Neural cell (in vitro differentiated cells): ENCODE results near the gene CYP3A7. TPM values are rescaled to one million over a fixed set of nuclear protein-coding genes. Genes with fewer than 3 reads are reported as not detected.

Source experiments
- H2AFZ ChIP-seq: fragments of 200-600, 300-800 bp; sonication (generic), shearing (Covaris generic); 2 replicates; pipeline ENCODE4 v1.6.0; 2014; ENCODE audit warnings: low read depth, mild to moderate bottlenecking, antibody characterized with exemption, low read length, moderate library complexity
- H3F3A ChIP-seq: fragments of 200-600 bp; shearing (Covaris generic); 2 replicates; pipeline ENCODE4 v1.6.1; 2016; ENCODE audit warnings: mild to moderate bottlenecking, moderate library complexity, mixed read lengths, antibody characterized with exemption, low read length; ENCODE audit not compliant: insufficient read depth, poor library complexity, severe bottlenecking
- H3K27ac ChIP-seq: fragments of 200-600, 300-800 bp; sonication (generic), shearing (Covaris generic); 2 replicates; pipeline ENCODE4 v1.5.1; 2014; ENCODE audit warnings: mild to moderate bottlenecking, low read length, moderate library complexity
- H3K27me3 ChIP-seq: fragments of 300-800, 200-600 bp; sonication (generic), shearing (Covaris generic); 2 replicates; pipeline ENCODE4 v1.6.0; 2014; ENCODE audit warnings: mild to moderate bottlenecking, low read depth, low read length, moderate library complexity; ENCODE audit not compliant: insufficient read depth
- H3K36me3 ChIP-seq: fragments of 300-800, 200-600 bp; sonication (generic), shearing (Covaris generic); 2 replicates; pipeline ENCODE4 v1.5.1; 2014; ENCODE audit warnings: mild to moderate bottlenecking, antibody characterized with exemption, low read length, moderate library complexity; ENCODE audit not compliant: insufficient read depth
- H3K4me2 ChIP-seq: fragments of 300-800, 200-600 bp; sonication (generic), shearing (Covaris generic); 2 replicates; pipeline ENCODE4 v1.6.0; 2014; ENCODE audit warnings: mild to moderate bottlenecking, low read length
- H3K4me3 ChIP-seq: fragments of 300-800, 200-600 bp; sonication (generic), shearing (Covaris generic); 2 replicates; pipeline ENCODE4 v1.5.1; 2014; ENCODE audit warnings: mild to moderate bottlenecking, low read length, moderate library complexity
- H3K79me2 ChIP-seq: fragments of 200-600 bp; shearing (Covaris generic); replicated peaks from 2 replicates; pipeline ENCODE4 v1.6.0; 2014; ENCODE audit warnings: mild to moderate bottlenecking, low read length, moderate library complexity; ENCODE audit not compliant: insufficient read depth
- H3K9ac ChIP-seq: fragments of 300-800, 200-600 bp; sonication (generic), shearing (Covaris generic); 2 replicates; pipeline ENCODE4 v1.6.1; 2016; ENCODE audit warnings: mild to moderate bottlenecking, low read length, mixed read lengths
- H3K9me2 ChIP-seq: fragments of 200-600 bp; shearing (Covaris generic); 2 replicates; pipeline ENCODE4 v1.6.1; 2016; ENCODE audit warnings: mild to moderate bottlenecking, low read length, mixed read lengths; ENCODE audit not compliant: insufficient read depth
- H3K9me3 ChIP-seq: fragments of 200-600, 300-800 bp; sonication (generic), shearing (Covaris generic); 2 replicates; pipeline ENCODE4 v1.6.1; 2016; ENCODE audit warnings: mild to moderate bottlenecking, mixed run types, low read length, moderate library complexity, mixed read lengths
- H4K20me1 ChIP-seq: fragments of 200-600 bp; shearing (Covaris generic); 2 replicates; pipeline ENCODE4 v1.6.1; 2016; ENCODE audit warnings: mild to moderate bottlenecking, mixed run types; ENCODE audit not compliant: insufficient read depth
- EP300 ChIP-seq: fragments of 450-650 bp; conservative IDR thresholded peaks from 2 replicates; pipeline ENCODE4 v1.6.1; 2014; ENCODE audit warnings: antibody characterized with exemption, mild to moderate bottlenecking, moderate library complexity; ENCODE audit not compliant: poor library complexity, severe bottlenecking
- EZH2 ChIP-seq: fragments of 200-600, 300-800 bp; shearing (Covaris generic), sonication (generic); IDR thresholded peaks from 2 replicates; pipeline ENCODE4 v1.6.1; 2014; ENCODE audit warnings: antibody characterized with exemption, low read length, borderline replicate concordance, mild to moderate bottlenecking; ENCODE audit not compliant: insufficient read depth, poor library complexity, severe bottlenecking
- MXI1 ChIP-seq: fragments of 450-650 bp; conservative IDR thresholded peaks from 2 replicates; pipeline ENCODE4 v1.6.1; 2014; ENCODE audit warnings: antibody characterized with exemption, mild to moderate bottlenecking; ENCODE audit not compliant: poor library complexity, severe bottlenecking
- POLR2AphosphoS5 ChIP-seq: IDR thresholded peaks from 2 replicates; pipeline ENCODE4 v1.6.1; 2012
- RAD21 ChIP-seq: fragments of 450-650 bp; conservative IDR thresholded peaks from 2 replicates; pipeline ENCODE4 v1.6.1; 2014; ENCODE audit warnings: antibody characterized with exemption, mild to moderate bottlenecking, moderate library complexity
- SMC3 ChIP-seq: fragments of 450-650 bp; conservative IDR thresholded peaks from 2 replicates; pipeline ENCODE4 v1.6.1; 2014; ENCODE audit warnings: antibody characterized with exemption, mild to moderate bottlenecking, moderate library complexity; ENCODE audit not compliant: poor library complexity
- TAF1 ChIP-seq: IDR thresholded peaks from 2 replicates; pipeline ENCODE4 v1.6.1; 2012; ENCODE audit warnings: low read depth
- polyA plus RNA-seq: library from polyadenylated mRNA; depleted of rRNA; stranded (reverse); fragments of >200 nt; gene quantifications from 2 replicates; pipeline ENCODE4 v1.2.3, GENCODE V29; 2014
- TF ChIP-seq, protein P1 (sequence below): fragments of 450-650 bp; IDR thresholded peaks from 2 replicates; pipeline ENCODE4 v1.5.1; 2014; ENCODE audit warnings: antibody characterized with exemption, mild to moderate bottlenecking, moderate library complexity; ENCODE audit not compliant: poor library complexity, severe bottlenecking
- TF ChIP-seq, protein P2 (sequence below): IDR thresholded peaks from 2 replicates; pipeline ENCODE4 v1.6.1; 2012; ENCODE audit warnings: borderline replicate concordance

Gene CYP3A7
- polyA plus RNA-seq, 1 donor from 2014 or later = not detected

DNA sequence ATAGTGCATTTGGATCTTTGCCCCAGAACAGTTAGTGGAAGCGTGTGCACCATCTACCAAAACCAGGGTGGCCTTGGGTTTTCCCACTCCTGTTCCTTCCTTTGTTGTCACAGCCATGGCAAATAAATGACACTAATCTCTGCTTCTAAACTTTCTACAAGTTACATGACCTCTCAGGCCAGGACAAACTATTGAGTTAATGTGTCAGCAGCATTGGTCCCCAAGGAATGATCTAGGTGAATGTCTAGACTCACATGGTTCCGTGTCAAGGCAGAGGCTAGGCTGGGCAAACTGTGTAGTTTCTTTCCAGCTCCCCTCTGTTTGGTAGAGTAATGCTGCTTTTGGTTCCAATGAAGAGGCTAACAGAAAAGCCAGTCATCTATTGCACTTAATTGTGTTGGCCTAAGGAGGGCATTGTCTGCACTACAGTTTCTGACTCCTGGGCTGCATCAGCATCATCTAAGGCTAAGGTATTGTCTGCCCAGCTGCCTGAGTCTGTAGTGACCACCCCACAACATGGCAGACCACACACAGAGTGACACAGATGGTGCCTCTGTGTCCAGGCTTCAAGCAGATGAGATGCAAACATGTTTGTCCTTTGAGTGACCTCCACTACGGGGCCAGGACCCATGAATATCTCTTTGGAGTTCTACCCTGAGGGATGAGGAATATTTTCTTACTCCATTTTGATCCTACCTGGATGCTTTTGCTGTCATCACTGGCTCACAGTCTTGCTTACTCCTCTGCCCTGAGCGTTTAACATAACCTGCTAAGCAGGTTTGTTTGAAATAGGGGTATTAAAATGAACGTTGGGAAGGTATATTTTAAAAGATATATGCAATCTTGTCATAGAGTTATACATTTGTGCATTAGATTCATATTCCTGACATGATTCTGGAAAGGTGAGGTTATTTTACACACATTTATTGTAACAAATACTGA lies 47.3 kb upstream of the CYP3A7 start:
- Histone ChIP-seq H3K79me2 (no peaks in the 10 kb centered on the region), H3K9me3 (no peaks in the 10 kb centered on the region), H3K36me3 (no peaks in the 10 kb centered on the region), H4K20me1 (no peaks in the 10 kb centered on the region), H3K27me3 (no peaks in the 10 kb centered on the region), H3K9ac (no peak overlapping the region), H3K27ac (no peak overlapping the region), H3K9me2 (no peaks in the 10 kb centered on the region), H3F3A (no peaks in the 10 kb centered on the region), H2AFZ (no peak overlapping the region), H3K4me3 (no peak overlapping the region), H3K4me2 (no peak overlapping the region)
- TF ChIP-seq EZH2 (no peak), MXI1 (no peak), TAF1 (no peak), RAD21 (no peak), EP300 (no peak), POLR2AphosphoS5 (no peak), SMC3 (no peak)
- TF ChIP-seq, protein P1, sequence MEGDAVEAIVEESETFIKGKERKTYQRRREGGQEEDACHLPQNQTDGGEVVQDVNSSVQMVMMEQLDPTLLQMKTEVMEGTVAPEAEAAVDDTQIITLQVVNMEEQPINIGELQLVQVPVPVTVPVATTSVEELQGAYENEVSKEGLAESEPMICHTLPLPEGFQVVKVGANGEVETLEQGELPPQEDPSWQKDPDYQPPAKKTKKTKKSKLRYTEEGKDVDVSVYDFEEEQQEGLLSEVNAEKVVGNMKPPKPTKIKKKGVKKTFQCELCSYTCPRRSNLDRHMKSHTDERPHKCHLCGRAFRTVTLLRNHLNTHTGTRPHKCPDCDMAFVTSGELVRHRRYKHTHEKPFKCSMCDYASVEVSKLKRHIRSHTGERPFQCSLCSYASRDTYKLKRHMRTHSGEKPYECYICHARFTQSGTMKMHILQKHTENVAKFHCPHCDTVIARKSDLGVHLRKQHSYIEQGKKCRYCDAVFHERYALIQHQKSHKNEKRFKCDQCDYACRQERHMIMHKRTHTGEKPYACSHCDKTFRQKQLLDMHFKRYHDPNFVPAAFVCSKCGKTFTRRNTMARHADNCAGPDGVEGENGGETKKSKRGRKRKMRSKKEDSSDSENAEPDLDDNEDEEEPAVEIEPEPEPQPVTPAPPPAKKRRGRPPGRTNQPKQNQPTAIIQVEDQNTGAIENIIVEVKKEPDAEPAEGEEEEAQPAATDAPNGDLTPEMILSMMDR = no peak

DNA sequence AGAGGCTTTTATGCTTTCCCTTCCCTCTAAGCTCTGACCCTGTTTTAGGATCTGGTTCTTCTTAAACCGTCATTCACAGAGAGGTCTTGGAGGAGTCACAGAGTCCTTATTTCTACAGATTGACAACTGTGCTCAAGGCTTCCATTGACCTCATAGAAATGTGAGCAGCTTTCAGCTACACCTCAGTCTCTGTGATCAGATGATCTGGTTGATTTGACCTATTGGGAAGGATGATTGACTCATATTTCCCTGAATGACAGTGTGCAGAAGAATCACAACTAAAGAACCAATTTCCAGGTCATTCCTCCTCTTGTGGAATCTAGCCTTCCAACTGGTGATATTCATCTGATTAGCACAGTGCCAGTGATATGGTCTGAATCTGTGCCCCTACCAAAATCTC lies 45.6 kb upstream of the CYP3A7 start:
- no peak overlapping the region for H3K9ac ChIP-seq
- H3K27ac ChIP-seq = no peak overlapping the region
- no peaks in the 10 kb centered on the region for H3K9me2 ChIP-seq
- no peak overlapping the region for H3K4me2 ChIP-seq
- no peaks in the 10 kb centered on the region for H3K36me3 ChIP-seq
- TF ChIP-seq, protein P2, sequence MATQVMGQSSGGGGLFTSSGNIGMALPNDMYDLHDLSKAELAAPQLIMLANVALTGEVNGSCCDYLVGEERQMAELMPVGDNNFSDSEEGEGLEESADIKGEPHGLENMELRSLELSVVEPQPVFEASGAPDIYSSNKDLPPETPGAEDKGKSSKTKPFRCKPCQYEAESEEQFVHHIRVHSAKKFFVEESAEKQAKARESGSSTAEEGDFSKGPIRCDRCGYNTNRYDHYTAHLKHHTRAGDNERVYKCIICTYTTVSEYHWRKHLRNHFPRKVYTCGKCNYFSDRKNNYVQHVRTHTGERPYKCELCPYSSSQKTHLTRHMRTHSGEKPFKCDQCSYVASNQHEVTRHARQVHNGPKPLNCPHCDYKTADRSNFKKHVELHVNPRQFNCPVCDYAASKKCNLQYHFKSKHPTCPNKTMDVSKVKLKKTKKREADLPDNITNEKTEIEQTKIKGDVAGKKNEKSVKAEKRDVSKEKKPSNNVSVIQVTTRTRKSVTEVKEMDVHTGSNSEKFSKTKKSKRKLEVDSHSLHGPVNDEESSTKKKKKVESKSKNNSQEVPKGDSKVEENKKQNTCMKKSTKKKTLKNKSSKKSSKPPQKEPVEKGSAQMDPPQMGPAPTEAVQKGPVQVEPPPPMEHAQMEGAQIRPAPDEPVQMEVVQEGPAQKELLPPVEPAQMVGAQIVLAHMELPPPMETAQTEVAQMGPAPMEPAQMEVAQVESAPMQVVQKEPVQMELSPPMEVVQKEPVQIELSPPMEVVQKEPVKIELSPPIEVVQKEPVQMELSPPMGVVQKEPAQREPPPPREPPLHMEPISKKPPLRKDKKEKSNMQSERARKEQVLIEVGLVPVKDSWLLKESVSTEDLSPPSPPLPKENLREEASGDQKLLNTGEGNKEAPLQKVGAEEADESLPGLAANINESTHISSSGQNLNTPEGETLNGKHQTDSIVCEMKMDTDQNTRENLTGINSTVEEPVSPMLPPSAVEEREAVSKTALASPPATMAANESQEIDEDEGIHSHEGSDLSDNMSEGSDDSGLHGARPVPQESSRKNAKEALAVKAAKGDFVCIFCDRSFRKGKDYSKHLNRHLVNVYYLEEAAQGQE = no peak
- no peak for TF ChIP-seq RAD21
- TF ChIP-seq, protein P1 = no peak
- TF ChIP-seq MXI1 = no peak
- TF ChIP-seq TAF1 = no peak
- TF ChIP-seq EZH2 = no peak
- TF ChIP-seq POLR2AphosphoS5 = no peak
- TF ChIP-seq SMC3 = no peak
- TF ChIP-seq EP300 = no peak
- no peaks in the 10 kb centered on the region for H3F3A ChIP-seq
- no peak overlapping the region for H2AFZ ChIP-seq
- no peaks in the 10 kb centered on the region for H3K79me2 ChIP-seq
- H3K9me3 ChIP-seq = no peaks in the 10 kb centered on the region
- no peaks in the 10 kb centered on the region for H4K20me1 ChIP-seq
- no peak overlapping the region for H3K4me3 ChIP-seq
- H3K27me3 ChIP-seq = no peaks in the 10 kb centered on the region
